ENCODE measurements around the gene KLHL25.

DNA sequence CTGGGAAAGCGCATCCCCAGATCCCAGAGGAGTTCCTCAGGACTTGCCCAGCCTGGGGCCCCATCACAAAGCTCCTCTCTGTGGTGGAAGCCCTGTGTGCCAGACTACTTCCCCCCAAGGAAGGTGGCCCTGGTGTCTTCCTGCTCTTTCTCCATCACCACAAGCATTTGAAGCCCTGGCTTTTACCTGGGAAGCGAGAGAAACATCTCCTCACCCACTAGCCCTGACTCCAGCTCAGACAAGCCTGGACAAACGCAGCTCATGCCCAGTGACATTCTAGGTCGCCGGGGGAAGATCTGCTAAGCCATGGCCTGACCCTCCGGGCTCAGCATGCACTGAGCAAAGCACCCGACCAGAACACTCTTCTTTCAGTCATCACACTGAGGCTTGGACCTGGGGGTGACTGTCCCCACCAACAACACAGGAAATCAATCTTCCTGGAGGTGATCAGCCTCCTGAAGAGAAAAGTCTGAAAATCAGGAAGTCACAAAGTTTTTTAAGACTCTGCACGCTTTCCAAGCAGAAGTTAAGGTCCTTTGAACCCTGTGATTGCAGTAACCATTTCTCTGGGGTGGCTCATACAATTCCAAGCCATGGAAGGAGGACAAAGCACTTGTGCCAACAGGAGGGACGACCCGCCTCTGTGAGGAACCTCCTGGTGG is 40.8 kb downstream of the KLHL25 start:
- TF ChIP-seq, protein P1, sequence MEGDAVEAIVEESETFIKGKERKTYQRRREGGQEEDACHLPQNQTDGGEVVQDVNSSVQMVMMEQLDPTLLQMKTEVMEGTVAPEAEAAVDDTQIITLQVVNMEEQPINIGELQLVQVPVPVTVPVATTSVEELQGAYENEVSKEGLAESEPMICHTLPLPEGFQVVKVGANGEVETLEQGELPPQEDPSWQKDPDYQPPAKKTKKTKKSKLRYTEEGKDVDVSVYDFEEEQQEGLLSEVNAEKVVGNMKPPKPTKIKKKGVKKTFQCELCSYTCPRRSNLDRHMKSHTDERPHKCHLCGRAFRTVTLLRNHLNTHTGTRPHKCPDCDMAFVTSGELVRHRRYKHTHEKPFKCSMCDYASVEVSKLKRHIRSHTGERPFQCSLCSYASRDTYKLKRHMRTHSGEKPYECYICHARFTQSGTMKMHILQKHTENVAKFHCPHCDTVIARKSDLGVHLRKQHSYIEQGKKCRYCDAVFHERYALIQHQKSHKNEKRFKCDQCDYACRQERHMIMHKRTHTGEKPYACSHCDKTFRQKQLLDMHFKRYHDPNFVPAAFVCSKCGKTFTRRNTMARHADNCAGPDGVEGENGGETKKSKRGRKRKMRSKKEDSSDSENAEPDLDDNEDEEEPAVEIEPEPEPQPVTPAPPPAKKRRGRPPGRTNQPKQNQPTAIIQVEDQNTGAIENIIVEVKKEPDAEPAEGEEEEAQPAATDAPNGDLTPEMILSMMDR (IDR thresholded peaks at IDR 0.05), result no peak
- no peak for TF ChIP-seq EP300 (IDR thresholded peaks at IDR 0.05)
- no peak for TF ChIP-seq POLR2A (IDR thresholded peaks at IDR 0.05)
- no peak for TF ChIP-seq POLR2AphosphoS5 (IDR thresholded peaks at IDR 0.05)

Data from sigmoid colon (tissue), 4 donors.